GM23338 (cell line): ENCODE results near the gene ARHGEF19. TPM values are rescaled to one million over a fixed set of nuclear protein-coding genes. Genes with fewer than 3 reads are reported as not detected.

Experiments used
- ATAC-seq: fragments of 200-7000 bp; cut with Tn5 transposase; 3 replicates; pipeline ENCODE4 v1.9.1; 2020
- DNase-seq: peaks from one replicate; pipeline ENCODE4 v3.0.0-alpha.2; 2015; ENCODE audit warnings: low spot score
- H2AFZ ChIP-seq: fragments of 200-600 bp; sonication (generic); 2 replicates; pipeline ENCODE4 v1.8.0; 2016; ENCODE audit warnings: antibody characterized with exemption, mild to moderate bottlenecking, moderate library complexity
- H3F3A ChIP-seq: fragments of 200-600 bp; sonication (generic); replicated peaks from 2 replicates; pipeline ENCODE4 v1.8.0; 2017; ENCODE audit warnings: antibody characterized with exemption, mixed run types, low read depth
- H3K27ac ChIP-seq: fragments of 200-600 bp; sonication (generic); 2 replicates; pipeline ENCODE4 v1.6.1; 2016; ENCODE audit warnings: low read depth
- H3K27me3 ChIP-seq: fragments of 200-600 bp; sonication (generic); 2 replicates; pipeline ENCODE4 v1.8.0; 2016; ENCODE audit warnings: mild to moderate bottlenecking, mixed run types, moderate library complexity; ENCODE audit not compliant: insufficient read depth
- H3K36me3 ChIP-seq: fragments of 200-600 bp; sonication (generic); 2 replicates; pipeline ENCODE4 v1.8.0; 2016; ENCODE audit warnings: mild to moderate bottlenecking; ENCODE audit not compliant: insufficient read depth
- H3K4me1 ChIP-seq: fragments of 200-600 bp; sonication (generic); 2 replicates; pipeline ENCODE4 v1.8.0; 2016; ENCODE audit warnings: mild to moderate bottlenecking, moderate library complexity; ENCODE audit not compliant: insufficient read depth
- H3K4me2 ChIP-seq: fragments of 200-600 bp; sonication (generic); 2 replicates; pipeline ENCODE4 v1.7.1; 2017; ENCODE audit warnings: mixed run types
- H3K4me3 ChIP-seq: fragments of 200-600 bp; sonication (generic); 2 replicates; pipeline ENCODE4 v1.6.1; 2016; ENCODE audit warnings: mixed run types
- H3K79me2 ChIP-seq: fragments of 200-600 bp; sonication (generic); replicated peaks from 2 replicates; pipeline ENCODE4 v1.8.0; 2017; ENCODE audit warnings: mild to moderate bottlenecking; ENCODE audit not compliant: insufficient read depth
- H3K9me2 ChIP-seq: fragments of 200-600 bp; sonication (generic); 2 replicates; pipeline ENCODE4 v1.8.0; 2017; ENCODE audit not compliant: insufficient read depth
- H4K20me1 ChIP-seq: fragments of 200-600 bp; sonication (generic); replicated peaks from 2 replicates; pipeline ENCODE4 v1.8.0; 2017; ENCODE audit warnings: mild to moderate bottlenecking; ENCODE audit not compliant: insufficient read depth
- H3K27ac Mint-ChIP-seq: 2 replicates; pipeline ENCODE4 v1.8.0; 2020; ENCODE audit warnings: inconsistent platforms, mild to moderate bottlenecking, moderate library complexity, mixed read lengths
- H3K27me3 Mint-ChIP-seq: 3 replicates; pipeline ENCODE4 v1.8.0; 2022; ENCODE audit warnings: low read depth, mild to moderate bottlenecking, moderate library complexity, mixed read lengths, inconsistent platforms; ENCODE audit not compliant: insufficient read depth, poor library complexity
- H3K36me3 Mint-ChIP-seq: 3 replicates; pipeline ENCODE4 v1.8.0; 2021; ENCODE audit warnings: low read depth, mild to moderate bottlenecking, inconsistent platforms, moderate library complexity, mixed read lengths
- H3K4me1 Mint-ChIP-seq: 3 replicates; pipeline ENCODE4 v1.8.0; 2020; ENCODE audit warnings: mild to moderate bottlenecking, inconsistent platforms, mixed read lengths
- H3K4me3 Mint-ChIP-seq: 3 replicates; pipeline ENCODE4 v1.8.0; 2021; ENCODE audit warnings: moderate library complexity, mild to moderate bottlenecking, inconsistent platforms, mixed read lengths
- H3K9me3 Mint-ChIP-seq: 3 replicates; pipeline ENCODE4 v1.8.0; 2020; ENCODE audit warnings: moderate library complexity, mild to moderate bottlenecking, inconsistent platforms, mixed read lengths
- CREB1 ChIP-seq: fragments of 250-450 bp; sonication (Bioruptor Pico); IDR thresholded peaks from 2 replicates; pipeline ENCODE4 v1.5.0; 2020; ENCODE audit warnings: low read depth, mild to moderate bottlenecking, moderate library complexity
- CTCF ChIP-seq, 2 experiments: fragments of 200-600 bp in 1 of 2; sonication (generic) in 1 of 2; conservative IDR thresholded peaks; 2 replicates each; pipeline versions ENCODE4 v1.5.1 to v1.6.1; 2016 to 2017; ENCODE audit warnings: antibody characterized with exemption in 2 of 2, low read depth in 2 of 2, mild to moderate bottlenecking in 2 of 2, moderate library complexity in 1 of 2
- JUNB ChIP-seq: IDR thresholded peaks from one replicate; pipeline ENCODE4 v1.6.1; 2016; ENCODE audit warnings: antibody characterized with exemption; ENCODE audit not compliant: unreplicated experiment
- NANOG ChIP-seq: IDR thresholded peaks from 2 replicates; pipeline ENCODE4 v1.6.1; 2016; ENCODE audit warnings: antibody characterized with exemption, borderline replicate concordance
- POLR2AphosphoS5 ChIP-seq: IDR thresholded peaks from 2 replicates; pipeline ENCODE4 v1.6.1; 2016; ENCODE audit warnings: antibody characterized with exemption, low read depth
- REST ChIP-seq: IDR thresholded peaks from one replicate; pipeline ENCODE4 v1.6.1; 2018; ENCODE audit warnings: antibody characterized with exemption; ENCODE audit not compliant: unreplicated experiment
- STAT1 ChIP-seq: IDR thresholded peaks from one replicate; pipeline ENCODE4 v1.6.1; 2016; ENCODE audit warnings: antibody characterized with exemption; ENCODE audit not compliant: unreplicated experiment
- ZNF114 ChIP-seq: fragments of 250-450 bp; sonication (Bioruptor Pico); IDR thresholded peaks from 2 replicates; pipeline ENCODE4 v1.5.0; 2020; ENCODE audit warnings: mild to moderate bottlenecking, moderate library complexity
- polyA plus RNA-seq: library from polyadenylated mRNA; unstranded; fragments of >200 nt; fragmentation: Nextera tagmentation; extraction: Ambion mirVana; gene quantifications from 2 replicates; pipeline ENCODE4 v1.2.1, GENCODE V29; 2016
- total RNA-seq: library from RNA; depleted of rRNA; stranded (reverse); fragments of >200 nt; shearing (Covaris generic); gene quantifications from 2 replicates; pipeline ENCODE4 v1.2.3, GENCODE V29; 2014

The ARHGEF19 gene
- total and polyA plus RNA-seq, 2 experiments from 2014 or later = 19.5 to 46.4 TPM

GRCh38 chr1:16237343-16237830 is 24.9 kb upstream of the ARHGEF19 start:
- no peaks in the 10 kb centered on the region for H3K36me3 ChIP-seq
- no peaks in the 10 kb centered on the region for H3K79me2 ChIP-seq
- H3K9me3 Mint-ChIP-seq = no peaks in the 10 kb centered on the region
- peaks cover 15% of the 10 kb centered on the region; the same call in 1 of the 3 replicates for H3K4me1 Mint-ChIP-seq
- peaks cover 5% of the 10 kb centered on the region; the same call in 1 of the 2 replicates for H3K27me3 ChIP-seq
- H3K4me1 ChIP-seq = peaks cover 3% of the 10 kb centered on the region
- TF ChIP-seq CREB1 (CRISPR knock-in tag) = 0 out of 2 replicates have a peak, but pooled peaks have one; percentile 0
- no peak for TF ChIP-seq NANOG
- H3K36me3 Mint-ChIP-seq = no peaks in the 10 kb centered on the region
- no peaks in the 10 kb centered on the region for H3K9me2 ChIP-seq
- no peak overlapping the region for H3K27ac Mint-ChIP-seq
- ATAC-seq (no peak), DNase-seq (no peak)
- peak overlapping the region; percentile 98 for H3K4me2 ChIP-seq
- no peak overlapping the region for H3K27ac ChIP-seq
- peaks cover 12% of the 10 kb centered on the region for H3K27me3 Mint-ChIP-seq
- no peaks in the 10 kb centered on the region for H3F3A ChIP-seq
- peak overlapping the region; percentile 85 for H3K4me3 Mint-ChIP-seq
- H3K4me3 ChIP-seq = peak overlapping the region; percentile 85
- H2AFZ ChIP-seq = peak overlapping the region; percentile 95; the same call in 1 of the 2 replicates
- H4K20me1 ChIP-seq = no peaks in the 10 kb centered on the region

DNA sequence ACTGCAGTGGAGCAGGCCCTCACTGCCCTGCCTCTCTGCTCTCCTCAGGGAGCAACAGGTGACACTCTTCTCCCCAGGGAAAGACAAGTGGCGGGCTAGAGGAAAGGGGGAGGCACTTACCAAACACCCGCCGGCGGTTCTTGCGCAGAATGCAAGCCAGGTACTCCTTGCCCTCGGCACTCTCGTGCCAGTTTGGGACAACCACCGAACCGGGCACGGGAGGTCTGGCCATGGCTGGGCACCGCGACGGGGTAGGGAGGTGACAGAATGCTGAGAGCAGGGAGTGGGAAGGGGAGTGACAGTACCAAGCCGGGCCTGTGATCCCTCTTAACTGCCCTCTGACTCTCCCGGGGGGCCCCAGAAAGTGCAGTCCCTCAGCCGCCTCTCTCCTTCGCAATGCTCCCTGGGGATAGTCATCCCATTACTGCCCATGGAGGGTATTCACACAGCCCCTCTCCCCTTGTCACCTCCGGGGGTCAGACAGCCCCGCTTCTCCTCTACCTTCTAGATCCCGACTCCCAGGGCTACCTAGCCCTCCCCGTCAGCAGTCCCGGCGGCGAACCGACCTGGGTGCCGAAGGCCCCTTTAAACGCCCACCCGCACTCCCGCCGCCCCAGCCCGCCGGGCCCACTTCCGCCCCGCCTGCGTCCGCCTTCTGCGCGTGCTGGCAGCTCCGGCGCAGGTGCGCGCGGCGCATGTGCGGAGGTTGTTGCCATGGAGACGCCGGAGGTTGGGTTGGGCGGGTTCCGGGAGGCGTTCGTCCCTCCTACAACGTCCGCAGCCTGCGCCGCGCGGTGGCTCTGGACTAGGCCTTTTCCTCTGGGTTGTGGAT is 24.3 kb upstream of the ARHGEF19 start, which contains the start of gene CPLANE2:
Gene CPLANE2 (minus strand): TSS at position 673 of the 832 bp plus-strand sequence. CDS start 441 bp downstream, at position 232.
- Histone ChIP-seq H3K4me2 (peak within 1 kb of the TSS; percentile 98), H2AFZ (peak within 1 kb of the TSS; percentile 99), H3K27ac (no peak within 1 kb of the TSS), H3K36me3 (no peaks in the 10 kb centered on the region), H4K20me1 (no peaks in the 10 kb centered on the region), H3K9me2 (no peaks in the 10 kb centered on the region), H3K79me2 (no peaks in the 10 kb centered on the region), H3K4me3 (peak within 1 kb of the TSS; percentile 85), H3F3A (no peaks in the 10 kb centered on the region), H3K27me3 (peaks cover 5% of the 10 kb centered on the region; the same call in 1 of the 2 replicates), H3K4me1 (peaks cover 3% of the 10 kb centered on the region)
- ATAC-seq (peak; percentile 89), DNase-seq (peak; percentile 98)
- H3K27me3 Mint-ChIP-seq = peaks cover 9% of the 10 kb centered on the region
- TF ChIP-seq STAT1 (no peak), CREB1 (CRISPR knock-in tag) (peak; percentile 49), POLR2AphosphoS5 (peak; percentile 82)
- peaks cover 15% of the 10 kb centered on the region; the same call in 1 of the 3 replicates for H3K4me1 Mint-ChIP-seq
- no peaks in the 10 kb centered on the region for H3K9me3 Mint-ChIP-seq
- peak within 1 kb of the TSS; percentile 85 for H3K4me3 Mint-ChIP-seq
- H3K36me3 Mint-ChIP-seq = no peaks in the 10 kb centered on the region
- no peak within 1 kb of the TSS for H3K27ac Mint-ChIP-seq

- peaks cover 5% of the 10 kb centered on the region; the same call in 1 of the 2 replicates for H3K27me3 ChIP-seq
Measured at GRCh38 chr1:16235944-16236510, 23.6 kb upstream of the ARHGEF19 start.

More at GRCh38 chr1:16235944-16236510, 23.6 kb upstream of the ARHGEF19 start:
- H3K4me1 ChIP-seq = peaks cover 3% of the 10 kb centered on the region
- no peaks in the 10 kb centered on the region for H3K36me3 Mint-ChIP-seq
- no peaks in the 10 kb centered on the region for H3F3A ChIP-seq
- TF ChIP-seq ZNF114 (no peak), REST (no peak), JUNB (no peak), CTCF (conservative IDR thresholded peaks at IDR 0.05; ENCODE audit: low read depth in 2 of 2) (peak in 1 of 2 experiments; percentile 32; a peak in 3 of 4 replicates)
- H4K20me1 ChIP-seq = no peaks in the 10 kb centered on the region
- peaks cover 9% of the 10 kb centered on the region for H3K27me3 Mint-ChIP-seq
- H3K4me2 ChIP-seq = peak overlapping the region; percentile 98
- peak overlapping the region; percentile 85 for H3K4me3 Mint-ChIP-seq
- H3K36me3 ChIP-seq = no peaks in the 10 kb centered on the region
- ATAC-seq = peak; percentile 72
- H3K27ac ChIP-seq = no peak overlapping the region
- no peaks in the 10 kb centered on the region for H3K79me2 ChIP-seq
- no peaks in the 10 kb centered on the region for H3K9me2 ChIP-seq
- H3K27ac Mint-ChIP-seq = no peak overlapping the region
- DNase-seq = peak; percentile 66
- peak overlapping the region; percentile 85 for H3K4me3 ChIP-seq
- no peaks in the 10 kb centered on the region for H3K9me3 Mint-ChIP-seq
- H2AFZ ChIP-seq = peak overlapping the region; percentile 99
- peaks cover 13% of the 10 kb centered on the region; the same call in 1 of the 3 replicates for H3K4me1 Mint-ChIP-seq
